ENCODE results near the gene RFC4.
"Not testable (repeated sequence)": the region's sequence is repeated elsewhere in the genome, so short reads cannot be mapped to it uniquely, and the experiment has no call there.

The RFC4 gene, protein sequence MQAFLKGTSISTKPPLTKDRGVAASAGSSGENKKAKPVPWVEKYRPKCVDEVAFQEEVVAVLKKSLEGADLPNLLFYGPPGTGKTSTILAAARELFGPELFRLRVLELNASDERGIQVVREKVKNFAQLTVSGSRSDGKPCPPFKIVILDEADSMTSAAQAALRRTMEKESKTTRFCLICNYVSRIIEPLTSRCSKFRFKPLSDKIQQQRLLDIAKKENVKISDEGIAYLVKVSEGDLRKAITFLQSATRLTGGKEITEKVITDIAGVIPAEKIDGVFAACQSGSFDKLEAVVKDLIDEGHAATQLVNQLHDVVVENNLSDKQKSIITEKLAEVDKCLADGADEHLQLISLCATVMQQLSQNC

DNA sequence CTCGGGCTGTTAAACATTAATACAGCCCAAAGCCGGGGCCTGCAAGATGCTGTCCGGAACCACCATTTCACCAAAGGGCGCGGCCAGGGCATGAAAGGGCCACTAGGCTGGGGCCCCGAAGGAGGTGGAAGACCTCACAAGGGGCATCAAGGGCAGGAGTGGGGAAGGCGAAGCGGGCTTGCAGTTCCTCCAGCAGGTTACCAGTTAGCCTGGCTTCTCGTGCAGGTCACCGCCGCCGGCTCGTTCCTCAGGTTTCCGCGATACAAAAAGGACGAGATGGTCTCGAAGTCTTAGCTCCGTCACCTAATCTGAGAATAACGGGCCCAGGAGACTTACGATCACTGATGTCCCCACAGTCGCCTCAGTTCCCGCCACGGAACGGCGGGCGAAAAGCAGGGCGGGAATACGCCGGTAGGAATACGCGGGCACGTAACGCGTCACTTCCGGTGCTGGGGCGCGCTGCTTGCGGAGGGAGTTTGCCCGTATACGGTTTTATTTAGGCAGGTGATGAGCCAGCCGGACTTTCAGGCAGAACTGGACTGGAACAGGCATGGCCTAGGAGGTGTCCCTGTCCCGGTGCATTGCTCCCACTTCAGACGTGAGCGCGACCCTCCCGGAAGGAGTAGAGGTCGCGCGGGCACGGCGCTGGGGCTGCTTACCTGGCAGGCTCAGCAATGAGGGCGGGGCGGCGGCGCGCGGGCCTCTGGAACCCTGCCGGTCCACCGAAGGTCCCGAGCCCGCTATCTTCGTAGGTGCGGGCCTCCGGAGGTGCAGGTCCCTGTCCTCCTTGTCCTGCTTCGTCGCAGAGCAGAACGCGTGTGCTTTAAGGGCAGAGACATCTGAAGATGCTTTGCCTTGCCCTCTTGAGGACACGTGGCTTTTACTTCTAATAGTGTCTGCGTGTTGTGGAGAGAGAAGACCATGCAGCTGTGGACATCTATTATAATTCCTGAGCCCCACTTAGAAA is at the start of gene RFC4:
TSS of gene RFC4 (minus strand) at position 394 of the 967 bp plus-strand sequence. CDS start 1,769 bp downstream, outside the sequence.
- DNase-seq (ENCODE audit: low spot score): peak; percentile 90

DNA sequence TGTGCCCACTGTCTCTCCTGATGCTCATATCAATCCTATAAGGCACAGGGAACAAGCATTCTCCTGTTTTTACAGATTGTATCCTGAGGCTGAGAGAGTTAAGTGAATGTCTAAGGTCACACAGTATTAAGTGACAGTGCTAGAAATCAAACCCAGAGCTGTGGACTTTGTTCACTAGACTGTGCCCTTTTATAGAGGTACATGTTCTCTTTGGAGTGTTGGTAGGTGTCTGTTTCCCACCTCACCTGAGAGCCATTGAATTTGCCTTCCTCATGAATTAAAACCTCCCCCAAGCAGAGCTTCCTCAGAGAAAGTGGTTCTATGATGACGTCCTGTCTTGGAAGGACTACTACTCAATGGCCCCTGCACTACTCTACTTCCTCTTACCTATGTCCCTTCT is 48.7 kb upstream of the RFC4 start:
- DNase-seq (ENCODE audit: low spot score): no peak

DNA sequence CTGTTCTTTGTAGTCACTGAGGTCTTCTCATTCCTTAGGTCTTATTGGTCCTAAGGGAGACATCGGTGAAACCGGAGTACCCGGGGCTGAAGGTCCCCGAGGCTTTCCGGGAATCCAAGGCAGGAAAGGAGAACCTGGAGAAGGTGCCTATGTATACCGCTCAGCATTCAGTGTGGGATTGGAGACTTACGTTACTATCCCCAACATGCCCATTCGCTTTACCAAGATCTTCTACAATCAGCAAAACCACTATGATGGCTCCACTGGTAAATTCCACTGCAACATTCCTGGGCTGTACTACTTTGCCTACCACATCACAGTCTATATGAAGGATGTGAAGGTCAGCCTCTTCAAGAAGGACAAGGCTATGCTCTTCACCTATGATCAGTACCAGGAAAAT is 47.9 kb upstream of the RFC4 start:
- DNase-seq (ENCODE audit: low spot score): no peak

DNA sequence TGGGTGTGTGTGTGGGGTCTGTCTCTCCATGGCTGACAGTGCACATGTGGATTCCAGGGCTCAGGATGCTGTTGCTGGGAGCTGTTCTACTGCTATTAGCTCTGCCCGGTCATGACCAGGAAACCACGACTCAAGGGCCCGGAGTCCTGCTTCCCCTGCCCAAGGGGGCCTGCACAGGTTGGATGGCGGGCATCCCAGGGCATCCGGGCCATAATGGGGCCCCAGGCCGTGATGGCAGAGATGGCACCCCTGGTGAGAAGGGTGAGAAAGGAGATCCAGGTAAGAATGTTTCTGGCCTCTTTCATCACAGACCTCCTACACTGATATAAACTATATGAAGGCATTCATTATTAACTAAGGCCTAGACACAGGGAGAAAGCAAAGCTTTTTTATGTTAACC is 46.7 kb upstream of the RFC4 start:
- DNase-seq (ENCODE audit: low spot score): no peak

DNA sequence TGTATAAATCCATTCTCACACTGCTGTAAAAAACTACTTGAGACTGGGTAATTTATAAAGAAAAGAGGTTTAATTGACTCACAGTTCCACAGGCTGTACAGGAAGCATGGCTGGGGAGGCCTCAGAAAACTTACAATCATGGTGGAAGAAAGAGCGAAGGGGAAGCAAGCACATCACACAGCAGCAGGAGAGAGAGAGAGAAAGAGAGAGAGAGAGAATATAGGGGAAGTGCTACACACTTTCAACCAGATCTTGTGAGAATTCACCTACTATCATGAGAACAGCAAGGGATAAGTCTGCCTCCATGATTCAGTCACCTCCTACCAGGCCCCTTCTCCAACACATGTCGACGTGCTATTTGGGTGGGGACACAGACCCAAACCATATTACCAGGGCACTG is 45.6 kb upstream of the RFC4 start:
- DNase-seq (ENCODE audit: low spot score): not testable (repeated sequence)

DNA sequence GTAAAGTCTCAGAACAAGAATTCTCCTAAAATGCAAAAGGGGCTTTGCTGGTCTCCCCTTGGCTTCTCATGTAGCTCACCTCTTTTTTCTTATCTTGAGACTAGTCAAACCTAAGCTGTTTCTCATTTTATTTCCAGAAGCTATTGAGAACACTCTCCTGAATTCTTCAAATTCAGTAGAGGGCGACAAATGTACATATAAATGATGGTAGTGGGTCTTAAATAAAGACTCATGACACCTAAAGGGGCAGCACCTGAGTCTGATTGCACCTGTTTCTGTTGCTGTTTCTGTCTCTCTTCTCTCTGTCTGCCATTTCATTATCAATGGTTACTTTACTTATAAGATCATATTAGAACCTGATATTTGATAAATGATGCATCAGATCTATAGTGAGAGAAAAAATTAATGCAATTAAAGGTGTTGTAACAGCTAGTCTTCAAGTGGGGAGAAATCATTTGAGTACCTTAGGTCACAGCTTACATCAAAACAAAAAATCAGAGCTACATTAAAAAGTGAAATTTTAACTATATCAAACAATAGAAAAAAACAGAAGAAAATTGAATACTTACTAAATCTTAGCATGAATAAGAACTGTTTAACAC is 43.2 kb upstream of the RFC4 start:
- no peak for DNase-seq (ENCODE audit: low spot score)

DNA sequence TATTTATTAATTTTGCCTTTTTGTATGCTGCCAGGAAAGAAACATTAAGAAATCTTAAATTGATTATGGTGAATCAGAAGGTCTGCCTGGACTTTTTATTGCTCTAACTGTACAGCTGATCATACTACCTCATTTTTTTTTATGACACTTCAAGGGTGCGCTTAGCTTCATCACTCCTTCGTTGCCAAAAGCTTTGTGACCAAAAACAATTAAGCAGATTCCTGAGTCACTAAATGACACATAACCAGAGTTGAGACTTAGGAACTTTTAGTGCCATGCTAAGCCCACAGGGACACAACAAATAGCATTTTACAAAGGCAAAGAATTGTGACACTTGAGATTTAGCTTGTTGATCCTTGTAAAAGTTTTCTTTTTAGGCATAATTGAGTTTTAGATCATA is 41.2 kb upstream of the RFC4 start:
- no peak for DNase-seq (ENCODE audit: low spot score)

DNA sequence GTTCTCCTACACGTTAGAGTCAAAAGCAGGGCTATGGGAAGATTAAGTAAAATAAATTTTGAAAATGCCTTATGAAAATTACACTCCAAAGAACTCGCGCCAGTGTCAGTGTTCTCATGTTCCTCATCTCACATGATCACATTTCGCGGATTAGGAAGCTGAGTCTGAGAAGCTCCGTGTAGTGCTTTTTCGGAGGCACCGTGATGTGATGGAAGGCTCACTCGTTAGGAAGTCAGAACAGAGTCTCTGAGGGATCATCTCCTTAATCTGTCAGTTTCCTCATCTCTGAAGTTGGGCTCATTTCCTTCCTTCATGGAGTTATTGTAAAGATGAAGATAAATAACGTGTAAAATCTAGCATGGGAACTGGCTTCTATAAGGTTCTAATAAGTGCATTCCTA is 39.5 kb upstream of the RFC4 start:
- no peak for DNase-seq (ENCODE audit: low spot score)

DNA sequence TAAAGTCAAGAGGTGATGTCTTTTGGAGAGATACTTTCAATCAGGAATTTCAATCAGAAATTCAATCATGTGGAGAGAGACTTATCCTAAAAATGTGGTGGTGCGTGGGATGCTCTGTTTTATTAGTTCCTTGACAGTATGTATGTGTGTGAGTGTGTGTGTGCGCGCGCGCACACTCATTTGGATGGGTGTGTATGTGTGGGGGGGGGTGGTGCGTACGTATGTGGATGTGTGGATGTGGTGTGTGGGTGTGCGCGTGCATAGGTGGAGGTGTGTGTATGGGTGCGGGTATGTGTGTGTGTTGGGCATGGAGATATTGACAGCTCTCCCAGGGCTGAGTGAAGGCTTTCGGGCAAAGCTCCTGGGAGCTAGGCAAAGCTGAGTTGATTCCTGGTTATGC is 38.6 kb upstream of the RFC4 start:
- DNase-seq (ENCODE audit: low spot score): no peak

DNA sequence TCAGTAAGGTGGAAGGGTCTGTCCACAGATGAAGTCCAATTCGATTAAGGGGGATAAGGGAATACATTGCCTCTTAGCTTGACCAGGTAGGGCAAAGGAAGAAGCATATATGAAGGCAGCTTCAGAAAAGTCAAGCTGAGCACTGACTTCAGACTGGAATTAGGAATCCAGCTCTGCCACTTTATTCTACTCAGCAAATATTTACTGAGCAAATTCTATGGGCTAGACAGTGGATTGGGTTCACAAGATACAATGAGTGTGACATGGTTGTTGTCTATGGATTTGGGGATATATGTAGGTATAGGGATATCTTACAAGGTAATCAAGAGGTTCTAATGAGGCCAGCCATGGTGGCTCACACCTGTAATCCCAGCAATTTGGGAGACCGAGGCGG is 36.8 kb upstream of the RFC4 start:
- no peak for DNase-seq (ENCODE audit: low spot score)

DNA sequence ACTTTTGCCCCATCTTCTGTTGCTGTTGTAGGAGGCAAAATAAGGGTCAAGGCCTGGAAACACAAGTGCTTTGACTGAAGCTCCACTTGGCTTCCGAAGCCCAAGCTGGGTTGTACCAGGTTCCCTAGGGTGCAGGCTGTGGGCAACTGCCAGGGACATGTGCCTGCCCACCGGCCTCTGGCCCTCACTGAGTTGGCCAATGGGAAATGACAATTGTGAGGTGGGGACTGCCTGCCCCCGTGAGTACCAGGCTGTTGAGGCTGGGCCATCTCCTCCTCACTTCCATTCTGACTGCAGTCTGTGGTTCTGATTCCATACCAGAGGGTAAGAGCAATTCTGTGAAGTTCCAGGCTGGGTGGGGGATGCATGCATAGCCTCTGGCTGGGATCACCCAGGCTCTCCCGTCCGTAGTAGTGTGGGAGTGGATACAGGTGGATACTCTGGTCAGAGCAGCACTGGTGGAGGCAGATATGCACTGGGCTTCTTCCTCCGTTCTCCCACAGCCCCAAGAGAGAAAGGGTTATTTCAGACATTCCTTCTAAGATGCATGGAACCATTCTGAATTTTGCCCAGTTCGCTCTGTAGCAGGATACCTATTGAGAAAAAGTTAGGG is 36.2 kb upstream of the RFC4 start, which contains the start of gene ADIPOQ:
TSS of gene ADIPOQ (plus strand) at position 285 of the 613 bp plus-strand sequence. CDS start 10,349 bp downstream, outside the sequence.
- no peak for DNase-seq (ENCODE audit: low spot score)

DNA sequence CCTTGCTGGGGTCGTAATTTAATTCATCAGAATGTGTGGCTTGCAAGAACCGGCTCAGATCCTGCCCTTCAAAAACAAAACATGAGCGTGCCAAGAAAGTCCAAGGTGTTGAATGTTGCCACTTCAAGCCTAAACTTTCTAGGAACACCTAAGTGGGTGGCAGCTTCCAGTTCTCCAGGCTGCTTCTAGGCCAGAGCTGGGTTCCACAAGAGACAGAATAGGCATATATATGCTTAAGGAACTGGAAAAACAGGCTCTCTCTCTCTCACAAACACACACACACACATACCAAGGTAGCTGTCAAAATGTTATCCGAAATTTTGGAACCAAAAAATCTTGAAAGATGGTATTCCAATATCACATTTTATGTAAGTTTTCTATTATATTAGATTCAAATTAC is 35.3 kb upstream of the RFC4 start:
- DNase-seq (ENCODE audit: low spot score): no peak

DNA sequence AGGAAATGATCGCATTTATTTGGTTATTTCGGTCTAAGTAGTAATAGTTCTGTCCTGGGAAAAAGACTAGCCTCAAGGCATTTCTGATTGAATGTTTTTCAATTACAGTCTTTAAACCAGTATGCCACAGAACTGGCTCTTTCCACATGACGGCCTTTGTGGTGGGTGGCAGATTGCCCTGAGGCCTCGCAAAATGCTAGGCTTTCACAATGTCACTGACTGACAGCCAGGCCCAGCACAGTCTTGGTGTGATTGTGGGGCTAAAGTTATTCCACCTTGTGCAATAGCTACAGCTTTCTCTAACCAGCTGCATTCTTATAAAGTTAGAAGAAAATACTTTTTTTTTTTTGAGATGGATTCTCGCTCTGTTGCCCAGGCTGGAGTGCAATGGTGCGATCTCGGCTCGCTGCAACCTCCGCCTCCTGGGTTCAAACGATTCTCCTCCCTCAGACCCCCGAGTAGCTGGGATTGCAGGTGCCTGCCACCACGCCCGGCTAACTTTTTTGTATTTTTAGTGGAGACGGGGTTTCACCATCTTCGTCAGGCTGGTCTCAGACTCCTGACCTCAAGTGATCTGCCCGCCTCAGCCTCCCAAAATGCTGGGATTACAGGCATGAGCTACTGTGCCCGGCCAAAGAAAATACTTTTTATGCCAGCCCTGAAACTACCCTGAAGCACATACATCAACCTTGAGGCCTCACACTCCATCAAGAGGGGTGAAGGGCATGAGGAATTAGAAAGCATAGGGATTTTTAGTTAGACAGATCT is 33.8 kb upstream of the RFC4 start:
- DNase-seq (ENCODE audit: low spot score): peak; percentile 63

DNA sequence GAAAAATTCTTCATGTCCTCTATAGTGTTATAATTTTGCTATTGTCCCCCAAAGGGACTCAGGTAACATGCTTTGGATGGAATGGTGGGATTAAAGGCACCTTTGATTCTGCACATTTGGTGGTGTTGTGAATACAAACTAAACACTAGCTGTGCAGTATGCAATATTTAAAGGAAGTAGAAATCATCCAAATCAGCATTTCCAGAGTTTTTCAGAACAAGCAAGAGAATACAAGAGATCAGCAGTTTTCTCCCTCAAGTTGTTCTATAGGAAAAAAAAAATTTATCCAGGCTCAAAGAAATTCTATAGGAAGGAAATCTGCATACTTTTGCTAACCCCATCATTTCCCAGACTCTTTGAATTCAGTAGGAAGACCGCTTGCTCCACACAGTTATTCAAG is 26.0 kb upstream of the RFC4 start:
- no peak for DNase-seq (ENCODE audit: low spot score)

DNA sequence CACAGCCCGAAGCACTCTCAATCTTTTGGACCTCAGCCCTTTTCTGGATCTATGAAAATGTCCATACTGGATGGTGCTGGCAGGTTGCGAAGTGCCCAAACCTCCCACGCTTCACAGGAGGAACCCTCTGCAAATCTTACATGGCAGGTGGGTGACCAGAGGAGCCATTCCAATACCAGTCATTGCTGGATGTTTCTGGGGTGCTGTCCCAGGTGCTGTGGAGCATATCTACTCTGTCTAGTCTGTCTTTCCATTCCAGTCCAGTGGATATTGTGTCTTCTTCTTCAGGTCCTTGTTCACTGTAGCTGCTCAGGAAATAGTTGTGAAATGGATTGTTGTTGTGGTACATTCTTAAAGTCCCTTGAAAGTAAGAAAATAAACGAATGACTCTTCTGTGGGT is 25.5 kb upstream of the RFC4 start:
- no peak for DNase-seq (ENCODE audit: low spot score)

DNA sequence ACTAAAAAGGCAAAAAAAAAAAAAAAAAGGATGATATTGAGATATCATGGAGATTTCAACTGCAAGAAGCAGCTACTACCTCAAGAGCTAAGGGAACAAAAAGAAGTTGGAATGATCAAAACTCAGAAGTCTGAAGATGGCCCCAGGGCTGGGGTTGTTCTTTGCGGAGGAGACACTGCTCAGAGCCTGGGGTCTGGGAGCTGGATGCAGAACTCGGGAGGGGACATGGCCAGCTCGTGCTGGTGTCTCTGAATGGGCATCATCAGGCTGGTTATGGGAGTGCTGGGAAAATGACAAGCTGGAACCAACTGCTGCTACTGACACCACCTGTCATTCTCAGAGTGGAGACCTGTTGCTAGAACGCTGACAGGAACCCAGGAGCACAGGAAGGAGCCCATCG is 22.1 kb upstream of the RFC4 start:
- no peak for DNase-seq (ENCODE audit: low spot score)

DNA sequence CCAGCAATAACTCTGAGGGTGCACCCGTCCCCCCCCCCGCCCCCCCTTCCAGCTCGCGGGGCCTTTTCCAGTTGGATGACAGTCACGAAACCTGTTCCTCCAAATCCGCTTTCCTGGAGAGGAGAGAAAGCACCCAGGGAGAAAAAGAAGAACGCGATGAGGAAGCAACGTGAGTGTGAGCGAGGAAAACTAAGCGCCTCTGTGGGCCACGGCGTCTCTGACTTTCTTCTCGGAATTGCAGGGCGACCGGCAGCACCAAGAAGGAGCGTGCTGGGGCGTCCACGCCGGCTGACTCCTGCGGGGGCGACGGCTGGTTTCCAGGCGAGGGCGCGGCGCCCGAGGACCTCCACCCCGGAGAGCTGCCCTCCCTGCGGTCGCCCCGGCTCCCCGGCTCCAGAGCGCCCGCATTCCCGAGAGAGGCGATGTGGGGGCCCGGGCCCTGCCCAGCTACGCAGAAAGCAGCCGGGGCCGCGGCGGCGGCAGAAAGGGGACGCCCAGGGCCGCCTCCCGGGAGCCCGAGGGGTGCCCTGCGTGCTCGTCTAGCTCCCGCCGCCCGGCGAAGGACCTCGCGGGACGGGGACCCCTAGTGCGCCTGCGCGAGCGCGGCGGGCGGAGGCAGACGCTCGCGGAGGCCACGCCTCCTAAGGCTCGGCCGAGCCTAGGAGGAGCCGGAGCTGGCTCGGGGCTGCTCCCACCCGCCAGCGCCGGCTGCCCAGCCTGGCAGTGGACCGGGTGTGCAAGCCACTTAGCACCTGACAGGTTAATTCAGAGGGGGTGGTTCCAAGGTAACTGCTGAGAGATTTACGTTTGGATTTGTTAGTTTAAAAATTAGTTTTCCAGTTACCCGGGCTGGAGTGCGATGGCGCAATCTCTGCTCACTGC is 20.9 kb upstream of the RFC4 start:
- peak; percentile 100 for DNase-seq (ENCODE audit: low spot score)

DNA sequence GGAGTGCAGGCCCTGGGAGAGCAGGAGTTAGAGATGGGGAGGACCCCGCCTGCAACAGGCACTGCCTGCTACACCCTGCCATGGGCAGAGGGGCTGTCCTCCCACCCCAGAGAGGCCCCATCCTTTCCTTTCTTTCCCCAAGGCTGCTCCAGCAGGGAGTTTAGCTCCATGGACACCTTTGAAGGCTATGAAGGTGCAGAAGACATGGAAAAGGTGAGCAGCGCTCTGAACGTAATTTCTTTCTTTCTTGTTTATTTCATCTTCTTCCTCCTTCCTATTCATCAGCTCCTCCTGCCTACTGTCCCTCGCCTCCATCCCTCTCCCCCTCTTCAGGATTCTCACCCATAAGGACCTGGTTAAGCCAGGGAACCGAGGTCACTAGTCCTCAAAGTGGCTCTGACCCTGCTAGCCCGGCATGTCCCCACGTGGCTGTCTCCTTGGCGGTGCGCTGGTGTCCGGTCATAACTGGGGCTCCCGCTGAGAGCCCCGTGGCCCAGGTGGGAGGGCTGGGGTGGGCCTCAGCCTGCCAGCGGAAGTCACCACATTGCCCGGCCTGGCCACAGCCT is 20.2 kb upstream of the RFC4 start:
- DNase-seq (ENCODE audit: low spot score): no peak

DNA sequence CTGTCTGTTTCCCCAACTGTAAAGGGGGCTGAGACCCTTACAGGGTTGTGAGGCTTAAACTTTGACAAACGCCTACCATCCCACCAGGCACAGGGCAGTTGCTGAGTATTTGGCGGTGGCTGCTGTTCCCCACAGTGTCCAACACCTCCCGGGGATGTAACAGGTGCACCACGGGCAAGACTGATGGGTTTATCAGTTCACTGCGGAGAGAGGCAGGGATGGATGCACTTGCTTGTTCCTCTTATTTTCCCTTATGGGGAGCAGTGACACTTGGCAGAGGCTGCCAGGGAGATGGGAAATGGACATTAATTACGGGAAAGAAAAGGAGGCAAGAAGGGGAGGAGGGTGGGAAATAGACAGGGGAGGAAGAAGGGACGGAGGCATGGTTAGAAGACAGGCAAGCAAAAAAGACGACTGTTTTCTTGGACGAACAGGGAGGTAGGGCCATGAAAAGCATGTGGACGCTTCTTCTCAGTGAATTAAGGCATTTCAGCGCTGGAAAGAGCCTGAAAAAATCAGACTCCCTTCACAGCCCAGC is 19.7 kb upstream of the RFC4 start:
- DNase-seq (ENCODE audit: low spot score): no peak
